HCEC 1CT (cell line): ENCODE results near the gene PTN.
A peak's percentile ranks its signal among the peaks of the same experiment; 100 is the strongest.
"Not testable (repeated sequence)": the region's sequence is repeated elsewhere in the genome, so short reads cannot be mapped to it uniquely, and the experiment has no call there.

Experiments
- DNase-seq: peaks from one replicate; pipeline ENCODE4 v3.0.0-alpha.2; 2017

The PTN gene

GRCh38 chr7:137316648-137317353 is 26.7 kb downstream of the PTN start:
- no peak for DNase-seq

GRCh38 chr7:137313201-137313600 is 30.3 kb downstream of the PTN start:
- no peak for DNase-seq

GRCh38 chr7:137306748-137307147 is 36.8 kb downstream of the PTN start:
- no peak for DNase-seq

GRCh38 chr7:137305901-137306621 is 37.5 kb downstream of the PTN start:
- DNase-seq: no peak

GRCh38 chr7:137304624-137305235 is 38.8 kb downstream of the PTN start:
- DNase-seq: no peak

- DNase-seq: no peak
Observed at GRCh38 chr7:137304165-137304564, 39.4 kb downstream of the PTN start.

- no peak for DNase-seq
Observed at GRCh38 chr7:137302081-137302480, 41.5 kb downstream of the PTN start.

GRCh38 chr7:137298464-137298794 is 45.1 kb downstream of the PTN start:
- no peak for DNase-seq

GRCh38 chr7:137297551-137298463 is 45.7 kb downstream of the PTN start:
- DNase-seq: no peak

GRCh38 chr7:137296576-137296975 is 47.0 kb downstream of the PTN start:
- DNase-seq: no peak

GRCh38 chr7:137295739-137296324 is 47.7 kb downstream of the PTN start:
- no peak for DNase-seq

- DNase-seq: no peak
Observed at GRCh38 chr7:137289101-137289500, 54.4 kb downstream of the PTN start.

- DNase-seq: peak; percentile 6
Observed at GRCh38 chr7:137287651-137288258, 55.8 kb downstream of the PTN start.

GRCh38 chr7:137283153-137283552 is 60.4 kb downstream of the PTN start:
- no peak for DNase-seq

GRCh38 chr7:137282043-137282442 is 61.5 kb downstream of the PTN start:
- no peak for DNase-seq

- no peak for DNase-seq
Observed at GRCh38 chr7:137276189-137276588, 67.3 kb downstream of the PTN start.

GRCh38 chr7:137272249-137272648 is 71.3 kb downstream of the PTN start:
- no peak for DNase-seq

- DNase-seq: no peak
Observed at GRCh38 chr7:137269240-137269639, 74.3 kb downstream of the PTN start.

GRCh38 chr7:137268001-137268865 is 75.3 kb downstream of the PTN start:
- not testable (repeated sequence) for DNase-seq

GRCh38 chr7:137266764-137267163 is 76.8 kb downstream of the PTN start:
- no peak for DNase-seq

GRCh38 chr7:137265480-137265879 is 78.1 kb downstream of the PTN start:
- DNase-seq: not testable (repeated sequence)
